ENCODE data around the gene NLGN2. TPM values are rescaled to one million over a fixed set of nuclear protein-coding genes. Genes with fewer than 3 reads are reported as not detected.

The NLGN2 gene
- total RNA-seq, 1 donor from 2014 or later = 8.8 TPM

- DNase-seq = no peak
Observed at GRCh38 chr17:7392696-7393612, 14.7 kb upstream of the NLGN2 start.

GRCh38 chr17:7393613-7394451 lies 13.8 kb upstream of the NLGN2 start:
- DNase-seq = no peak

- DNase-seq = peak; percentile 54
Observed at GRCh38 chr17:7394452-7395191, 13.0 kb upstream of the NLGN2 start, which contains the start of gene PLSCR3. Gene PLSCR3 (minus strand): TSS chr17:7394525. CDS start chr17:7394110, 415 bp downstream.

- DNase-seq = no peak
Observed at GRCh38 chr17:7396147-7396546, 11.5 kb upstream of the NLGN2 start.

- no peak for DNase-seq
Observed at GRCh38 chr17:7398612-7399011, 9.0 kb upstream of the NLGN2 start.

- peak; percentile 59 for DNase-seq
Observed at GRCh38 chr17:7403043-7403726, 4.5 kb upstream of the NLGN2 start.

GRCh38 chr17:7403727-7403976 lies 4.0 kb upstream of the NLGN2 start:
- DNase-seq = no peak

GRCh38 chr17:7403977-7404736 lies 3.5 kb upstream of the NLGN2 start, which contains the start of gene TMEM256:
Gene TMEM256 (minus strand): TSS chr17:7404097. CDS start chr17:7404084, 13 bp downstream.
- DNase-seq = peak; percentile 100

GRCh38 chr17:7404737-7405349 lies 2.8 kb upstream of the NLGN2 start:
- DNase-seq = peak; percentile 88

- DNase-seq = no peak
Observed at GRCh38 chr17:7405350-7406234, 2.1 kb upstream of the NLGN2 start.

GRCh38 chr17:7406235-7406825 lies 1.3 kb upstream of the NLGN2 start:
- DNase-seq = no peak

GRCh38 chr17:7407082-7407481 lies 563 bp upstream of the NLGN2 start:
- no peak for DNase-seq

- DNase-seq = no peak
Observed at GRCh38 chr17:7408252-7408727, 645 bp downstream of the NLGN2 start.

GRCh38 chr17:7408863-7409262 lies 1.2 kb downstream of the NLGN2 start:
- no peak for DNase-seq

- no peak for DNase-seq
Observed at GRCh38 chr17:7409716-7410115, 2.1 kb downstream of the NLGN2 start.

GRCh38 chr17:7410634-7411426 lies 3.2 kb downstream of the NLGN2 start:
- no peak for DNase-seq

- DNase-seq = no peak
Observed at GRCh38 chr17:7411427-7411750, 3.7 kb downstream of the NLGN2 start.

GRCh38 chr17:7413346-7413985 lies 5.8 kb downstream of the NLGN2 start:
- DNase-seq = no peak
